OCI-LY1 (cell line): ENCODE data around the gene NDST4.

Experiments used
- CTCF ChIP-seq: fragments of 200-600 bp; sonication (generic), shearing (Covaris generic); IDR thresholded peaks from 2 replicates; pipeline ENCODE4 v1.5.1; 2017; ENCODE audit warnings: mild to moderate bottlenecking, antibody characterized with exemption, low read length, moderate library complexity, mixed read lengths
- EZH2 ChIP-seq: fragments of 200-600 bp; sonication (generic), shearing (Covaris generic); IDR thresholded peaks from 2 replicates; pipeline ENCODE4 v1.8.0; 2017; ENCODE audit warnings: borderline replicate concordance, mixed run types, mild to moderate bottlenecking, antibody characterized with exemption, low read length, moderate library complexity, mixed read lengths

- TF ChIP-seq CTCF (no peak), EZH2 (no peak)
Observed at GRCh38 chr4:115110191-115111181, 2.9 kb downstream of the NDST4 start.
